SHP77 (cell line): ENCODE data around the gene KIF1A.
"Not testable (repeated sequence)": the region's sequence is repeated elsewhere in the genome, so short reads cannot be mapped to it uniquely, and the experiment has no call there.

Experiments used
- DNase-seq, 2 experiments: peaks; one replicate each; lab custom pipeline; 2025; lab: John Stamatoyannopoulos, UW

KIF1A gene

DNA sequence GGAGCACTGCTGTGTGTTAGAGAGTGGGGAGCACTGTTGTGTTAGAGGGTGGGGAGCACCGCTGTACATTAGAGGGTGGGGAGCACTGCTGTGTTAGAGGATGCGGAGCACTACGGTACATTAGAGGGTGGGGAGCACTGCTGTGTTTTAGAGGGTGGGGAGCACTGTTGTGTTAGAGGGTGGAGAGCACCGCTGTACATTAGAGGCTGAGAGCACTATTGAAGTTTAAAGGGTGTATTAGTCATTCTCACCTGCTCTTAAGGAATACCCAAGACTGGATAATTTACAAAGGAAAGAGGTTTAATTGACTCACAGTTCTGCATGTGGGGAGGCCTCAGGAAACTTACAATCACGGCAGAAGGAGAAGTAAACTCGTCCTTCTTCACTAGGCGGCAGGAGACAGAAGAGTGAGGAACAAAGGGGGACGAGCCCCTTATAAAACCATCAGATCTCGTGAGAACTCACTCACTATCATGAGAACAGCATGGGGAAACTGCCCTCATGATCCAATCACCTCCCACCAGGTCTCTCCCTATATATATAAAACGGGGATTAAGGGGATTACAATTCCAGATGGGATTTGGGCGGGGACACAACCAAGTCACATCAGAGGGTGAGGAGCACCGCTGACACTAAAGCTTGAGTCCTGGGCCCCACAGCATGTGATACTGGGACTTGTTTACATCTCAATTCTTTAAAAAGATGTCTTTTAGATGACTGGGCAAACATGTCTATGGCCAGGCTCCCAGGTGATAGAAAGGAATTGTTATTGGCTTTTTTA lies 29.1 kb upstream of the KIF1A start:
- DNase-seq: no peak

DNA sequence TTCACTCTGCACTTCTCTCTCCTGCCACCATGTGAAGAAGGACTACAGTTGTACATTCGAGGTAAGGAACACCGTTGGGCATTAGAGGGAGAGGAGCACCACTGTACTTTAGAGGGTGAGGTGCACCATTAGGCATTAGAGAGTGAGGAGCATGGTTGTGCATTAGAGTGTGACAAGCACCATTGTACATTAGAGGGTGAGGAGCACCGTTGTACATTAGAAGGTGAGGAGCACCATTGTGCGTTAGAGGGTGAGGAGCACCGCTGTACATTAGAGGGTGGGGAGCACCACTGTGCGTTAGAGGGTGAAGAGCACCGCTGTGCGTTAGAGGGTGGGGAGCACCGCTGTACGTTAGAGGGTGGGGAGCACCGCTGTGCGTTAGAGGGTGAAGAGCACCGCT lies 27.8 kb upstream of the KIF1A start:
- no peak for DNase-seq

DNA sequence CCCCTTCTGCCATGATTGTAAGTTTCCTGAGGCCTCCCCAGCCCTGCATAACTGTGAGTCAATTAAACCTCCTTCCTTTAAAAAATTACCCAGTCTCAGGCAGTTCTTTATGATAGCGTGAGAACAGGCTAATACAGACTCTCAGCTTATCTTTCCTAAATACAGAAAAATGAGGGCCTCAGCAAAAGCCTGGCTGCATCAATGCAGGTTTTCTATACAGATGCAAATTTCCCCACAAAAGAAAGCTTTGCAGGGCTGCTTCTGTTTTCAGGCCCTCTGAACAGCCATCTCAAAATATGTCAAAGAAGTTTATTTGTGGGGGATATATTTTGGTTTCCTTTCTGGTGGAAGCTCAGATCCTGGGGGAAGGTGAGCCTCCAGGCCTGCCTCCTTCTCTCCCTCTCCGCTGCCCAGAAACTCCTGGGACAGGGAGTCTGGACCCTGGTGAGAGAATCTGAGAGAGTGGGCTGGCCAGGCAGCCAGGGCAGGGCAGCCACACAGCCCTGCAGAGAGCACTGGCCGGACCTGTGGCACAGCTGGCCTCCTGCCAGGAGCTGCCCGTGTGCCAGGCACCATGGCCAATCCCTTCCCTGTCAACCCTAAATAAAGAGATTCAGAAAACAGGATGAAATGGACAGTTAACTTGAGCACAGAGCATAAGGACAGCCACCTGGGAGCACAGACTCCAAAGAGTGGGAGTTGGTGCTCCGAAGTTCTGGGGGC lies 27.0 kb upstream of the KIF1A start:
- DNase-seq: no peak

DNA sequence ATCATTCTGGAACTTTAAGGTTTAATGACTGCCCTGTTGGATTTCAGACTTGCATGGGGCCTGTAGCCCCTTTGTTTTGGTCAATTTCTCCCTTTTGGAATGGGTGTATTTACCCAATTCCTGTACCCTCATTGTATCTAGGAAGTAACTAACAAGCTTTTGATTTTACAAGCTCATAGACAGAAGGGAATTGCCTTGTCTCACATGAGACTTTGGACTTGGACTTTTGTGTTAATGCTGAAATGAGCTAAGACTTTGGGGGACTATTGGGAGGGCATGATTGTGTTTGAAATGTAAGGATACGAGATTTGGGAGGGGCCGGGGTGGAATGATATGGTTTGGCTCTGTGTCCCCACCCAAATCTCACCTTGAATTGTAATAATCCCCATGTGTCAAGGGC lies 26.3 kb upstream of the KIF1A start:
- not testable (repeated sequence) for DNase-seq

DNA sequence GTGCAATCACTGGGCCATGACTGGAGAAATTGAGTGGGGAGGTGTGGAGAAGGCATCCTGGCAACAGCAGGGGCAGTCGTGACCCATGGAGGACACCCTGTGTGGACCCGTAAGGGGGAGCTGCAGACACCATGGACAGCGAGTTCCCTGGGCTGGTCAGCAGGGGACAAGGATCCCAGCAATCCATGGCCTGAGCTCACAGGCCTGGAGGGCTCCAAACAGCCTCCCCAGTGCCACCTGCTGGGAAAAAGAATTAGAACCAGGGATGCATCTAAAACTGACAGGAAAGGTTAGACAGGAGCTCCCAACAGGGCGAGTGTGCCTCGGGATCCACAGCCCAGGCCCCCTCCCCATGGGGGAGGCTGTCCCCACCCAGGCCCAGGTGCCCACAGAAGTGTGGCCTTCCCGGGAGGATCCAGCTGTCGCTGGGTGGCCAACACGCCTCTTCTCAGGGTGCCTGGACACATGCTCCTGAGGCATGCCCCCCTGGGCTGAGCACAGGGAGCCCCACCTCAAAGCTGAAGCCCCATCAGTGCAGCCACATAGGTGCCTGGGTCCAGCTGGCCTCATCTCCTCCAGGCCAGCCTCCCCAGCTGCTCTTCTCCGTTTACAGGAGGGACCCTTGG lies 20.5 kb upstream of the KIF1A start:
- peak; percentile 71 to 79 for DNase-seq

- DNase-seq: peak; percentile 32 to 34
These were observed 19.4 kb upstream of the KIF1A start for GRCh38 chr2:240839152-240840143.

GRCh38 chr2:240837621-240838020 lies 17.6 kb upstream of the KIF1A start:
- no peak for DNase-seq

- DNase-seq: peak; percentile 30 to 49
These were observed 16.9 kb upstream of the KIF1A start for GRCh38 chr2:240836781-240837467.

GRCh38 chr2:240835528-240835927 lies 15.5 kb upstream of the KIF1A start:
- no peak for DNase-seq

GRCh38 chr2:240834377-240834975 lies 14.5 kb upstream of the KIF1A start:
- no peak for DNase-seq

DNA sequence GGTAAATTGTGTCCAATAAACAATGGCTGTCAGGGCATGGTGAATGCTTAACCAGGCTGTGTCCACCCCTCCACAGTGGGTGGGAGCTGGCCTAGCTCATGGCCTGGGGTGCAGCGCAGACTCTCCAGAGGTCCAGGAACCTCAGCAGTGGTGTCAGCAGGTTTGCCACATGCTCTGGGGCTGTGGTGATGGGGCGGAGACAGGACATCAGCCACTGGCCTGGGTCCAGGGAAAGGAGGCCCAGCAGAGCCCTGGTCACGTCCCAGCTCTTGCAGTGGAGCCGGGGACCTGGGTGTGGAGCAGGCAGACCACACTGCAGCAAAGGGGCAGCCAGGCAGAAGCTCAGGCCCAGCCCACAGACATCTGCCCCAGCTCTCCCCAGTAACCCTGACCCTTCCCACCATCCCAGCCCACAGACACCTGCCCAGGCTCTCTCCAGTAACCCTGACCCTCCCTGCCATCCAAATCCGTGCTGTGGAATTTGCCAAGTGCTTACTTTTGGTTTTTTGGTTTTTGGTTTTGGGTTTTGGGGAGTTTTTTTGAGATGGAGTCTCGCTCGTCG lies 13.8 kb upstream of the KIF1A start:
- DNase-seq: no peak

- DNase-seq: no peak
These were observed 13.0 kb upstream of the KIF1A start for GRCh38 chr2:240832921-240833494.

- peak; percentile 91 to 92 for DNase-seq
These were observed 12.2 kb upstream of the KIF1A start for GRCh38 chr2:240832205-240832727.

DNA sequence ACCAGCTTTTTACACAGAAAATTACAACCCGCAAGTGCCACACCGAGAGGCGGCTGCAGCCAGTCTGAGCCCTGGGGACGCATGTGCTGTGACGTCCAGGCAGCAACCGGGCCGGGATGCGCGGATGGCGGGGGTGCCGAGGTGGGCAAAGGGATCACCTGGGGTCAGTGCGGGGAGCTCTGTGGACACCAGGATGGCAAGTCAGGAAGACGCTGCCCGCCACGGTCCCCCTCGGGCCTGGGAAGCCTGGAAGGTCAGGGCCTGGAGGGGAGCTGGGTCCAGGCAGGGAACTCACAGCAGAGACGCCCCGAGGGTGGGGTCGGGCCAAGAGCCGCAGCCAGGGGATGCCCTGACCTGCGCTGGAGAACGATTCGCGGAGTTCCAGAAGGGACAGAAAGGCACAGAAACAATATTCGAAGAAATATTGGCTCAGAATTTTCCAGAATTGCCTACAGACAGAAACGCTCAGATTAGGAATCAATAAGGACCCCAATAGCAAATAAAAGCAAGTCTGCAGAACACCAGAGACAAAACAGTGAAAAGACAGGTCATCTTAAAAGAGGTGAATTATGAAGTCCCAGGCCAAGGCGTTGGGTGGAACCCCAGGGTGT lies 11.7 kb upstream of the KIF1A start:
- peak; percentile 18 to 40 for DNase-seq

- DNase-seq: no peak
These were observed 5.5 kb upstream of the KIF1A start for GRCh38 chr2:240825476-240825875.

- DNase-seq: no peak
These were observed 3.7 kb upstream of the KIF1A start for GRCh38 chr2:240823449-240824336.

- DNase-seq: no peak
These were observed 2.3 kb upstream of the KIF1A start for GRCh38 chr2:240822280-240822847.

DNA sequence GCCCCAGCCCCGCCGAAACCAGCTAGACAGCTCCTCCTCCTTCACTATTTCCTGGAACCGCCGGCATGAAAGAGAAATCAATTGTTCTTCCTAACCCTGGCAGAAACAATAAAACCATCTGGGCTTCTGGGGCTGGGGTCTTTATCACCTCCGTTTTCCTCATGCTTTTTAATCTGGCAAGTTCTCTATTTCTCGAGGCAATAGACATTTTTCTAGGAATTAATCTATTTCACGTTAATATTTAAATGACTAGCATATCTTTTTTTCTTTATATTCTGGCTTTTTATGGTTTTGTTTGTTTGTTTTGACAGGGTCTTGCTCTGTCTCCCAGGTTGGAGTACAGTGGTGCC lies 1.4 kb upstream of the KIF1A start:
- no peak for DNase-seq
